Measurements from ENCODE around the gene GABBR1.

GABBR1 gene

GRCh38 chr6:29617782-29618554 lies 15.0 kb downstream of the GABBR1 start:
- no peak for DNase-seq

- no peak for DNase-seq
Measured at GRCh38 chr6:29611426-29611825, 21.6 kb downstream of the GABBR1 start.

- DNase-seq: no peak
Measured at GRCh38 chr6:29610540-29610939, 22.4 kb downstream of the GABBR1 start.

GRCh38 chr6:29608131-29608530 lies 24.9 kb downstream of the GABBR1 start:
- no peak for DNase-seq

- DNase-seq: no peak
Measured at GRCh38 chr6:29603930-29604329, 29.1 kb downstream of the GABBR1 start.

GRCh38 chr6:29603456-29603855 lies 29.5 kb downstream of the GABBR1 start:
- no peak for DNase-seq

- DNase-seq: no peak
Measured at GRCh38 chr6:29602564-29603361, 30.2 kb downstream of the GABBR1 start.

- DNase-seq: no peak
Measured at GRCh38 chr6:29598172-29598747, 34.7 kb downstream of the GABBR1 start.

GRCh38 chr6:29597184-29597583 lies 35.8 kb downstream of the GABBR1 start:
- no peak for DNase-seq

GRCh38 chr6:29596381-29596900 lies 36.5 kb downstream of the GABBR1 start:
- DNase-seq: no peak

GRCh38 chr6:29593199-29593855 lies 39.7 kb downstream of the GABBR1 start:
- no peak for DNase-seq

- no peak for DNase-seq
Measured at GRCh38 chr6:29591677-29592076, 41.3 kb downstream of the GABBR1 start.

GRCh38 chr6:29590218-29590808 lies 42.7 kb downstream of the GABBR1 start:
- DNase-seq: no peak

GRCh38 chr6:29589423-29590048 lies 43.4 kb downstream of the GABBR1 start:
- DNase-seq: peak; percentile 45

GRCh38 chr6:29584821-29585220 lies 48.2 kb downstream of the GABBR1 start, which contains the start of gene OR2H2:
TSS of gene OR2H2 (plus strand) at chr6:29585121. CDS start at chr6:29587945, 2,824 bp downstream.
- no peak for DNase-seq

GRCh38 chr6:29577544-29577943 lies 55.4 kb downstream of the GABBR1 start:
- no peak for DNase-seq

GRCh38 chr6:29576056-29576455 lies 56.9 kb downstream of the GABBR1 start:
- no peak for DNase-seq

- DNase-seq: no peak
Measured at GRCh38 chr6:29567991-29568390, 65.0 kb downstream of the GABBR1 start.

GRCh38 chr6:29567541-29567940 lies 65.4 kb downstream of the GABBR1 start:
- no peak for DNase-seq

GRCh38 chr6:29566856-29567255 lies 66.1 kb downstream of the GABBR1 start:
- no peak for DNase-seq

- no peak for DNase-seq
Measured at GRCh38 chr6:29564875-29565274, 68.1 kb downstream of the GABBR1 start.

GRCh38 chr6:29563435-29563965 lies 69.5 kb downstream of the GABBR1 start:
- no peak for DNase-seq

All from activated naive CD4-positive, alpha-beta T cell treated with anti-CD3 and anti-CD28 coated beads, Interleukin-2, amount 50 U/mL, for 16 hours (primary cell).